HG03280 (cell line): ENCODE measurements around the gene CDC14B.

Source experiments
- ATAC-seq: cut with Tn5 transposase; IDR thresholded peaks from one replicate; pipeline ENCODE4 v1.9.1; 2021; ENCODE audit warnings: mild to moderate bottlenecking, moderate library complexity; ENCODE audit not compliant: unreplicated experiment

The CDC14B gene

GRCh38 chr9:96489482-96489979 is 130.1 kb downstream of the CDC14B start:
- ATAC-seq = no peak

GRCh38 chr9:96487949-96488348 is 131.7 kb downstream of the CDC14B start:
- ATAC-seq = no peak

- ATAC-seq = no peak
Measured at GRCh38 chr9:96487029-96487396, 132.6 kb downstream of the CDC14B start.

DNA sequence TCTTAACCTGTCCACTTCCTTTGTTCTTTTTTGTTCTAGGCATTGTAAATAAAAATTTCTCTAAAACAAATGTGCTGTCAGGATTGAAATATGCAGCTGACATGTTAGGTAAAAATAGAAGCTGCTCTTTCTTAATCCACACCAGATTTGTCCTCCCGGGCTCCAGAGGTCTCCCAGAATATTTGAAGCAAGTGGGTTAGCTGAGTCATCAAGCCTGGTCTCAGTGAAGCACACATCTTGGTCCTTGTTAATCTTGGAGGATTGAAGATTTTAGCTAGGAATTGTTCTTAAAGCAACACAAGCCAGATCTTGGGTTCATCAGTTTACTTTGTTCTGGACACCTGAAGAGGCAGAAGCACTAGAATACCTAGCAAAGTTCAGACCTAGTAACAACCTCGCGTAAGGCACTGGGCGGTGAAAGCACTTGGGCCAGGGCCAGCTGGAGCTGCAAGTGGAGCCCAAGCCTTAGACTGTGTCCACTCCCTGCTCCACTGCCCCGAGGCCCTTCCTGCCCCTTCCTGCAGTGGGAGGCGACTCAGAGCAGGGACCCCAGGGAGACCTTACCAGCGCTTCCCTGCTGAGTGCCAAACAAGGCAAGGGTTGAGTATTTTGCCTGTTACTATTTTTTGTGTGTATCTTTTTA is 133.1 kb downstream of the CDC14B start:
- no peak for ATAC-seq

GRCh38 chr9:96485280-96485679 is 134.4 kb downstream of the CDC14B start:
- ATAC-seq = no peak

- ATAC-seq = peak; percentile 93
Measured at GRCh38 chr9:96484521-96484931, 135.1 kb downstream of the CDC14B start.

GRCh38 chr9:96483733-96484390 is 135.8 kb downstream of the CDC14B start:
- ATAC-seq = no peak

DNA sequence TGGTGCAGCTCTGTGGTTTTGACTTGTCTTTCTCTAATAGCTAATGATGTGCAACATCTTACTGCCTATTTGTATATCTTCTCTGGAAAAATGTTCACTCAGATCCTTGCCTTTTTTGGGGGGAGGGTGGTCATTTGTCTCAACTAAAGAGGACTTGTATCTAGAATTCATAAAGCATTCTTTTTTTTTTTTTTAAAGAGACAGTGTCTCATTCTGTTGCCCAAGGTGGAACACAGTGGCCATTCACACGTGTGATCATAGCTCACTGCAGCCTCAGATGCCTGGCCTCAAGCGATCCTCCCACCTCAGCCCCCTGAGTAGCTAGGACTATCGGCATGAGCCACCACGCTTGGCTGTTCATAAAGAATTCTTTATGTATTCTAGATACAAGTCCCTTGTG is 136.4 kb downstream of the CDC14B start:
- ATAC-seq = no peak

DNA sequence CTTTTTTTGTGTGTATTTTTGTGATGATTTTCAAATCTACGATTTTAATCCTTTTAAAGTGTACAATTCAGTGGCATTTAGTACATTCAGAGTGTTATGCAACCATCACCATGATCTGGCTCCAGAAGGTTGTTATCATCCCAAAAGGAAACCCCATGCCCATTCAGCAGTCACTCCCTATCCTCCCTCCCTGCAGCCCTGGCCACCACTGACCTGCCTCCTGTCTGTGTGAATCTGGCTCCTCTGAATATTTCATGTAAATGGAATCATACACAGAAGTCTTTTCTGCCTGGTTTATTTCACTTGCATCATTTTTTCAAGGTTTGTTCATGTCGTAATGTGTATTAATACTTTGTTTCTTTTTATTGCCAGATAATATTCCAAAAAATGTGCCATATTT is 137.2 kb downstream of the CDC14B start:
- ATAC-seq = no peak

DNA sequence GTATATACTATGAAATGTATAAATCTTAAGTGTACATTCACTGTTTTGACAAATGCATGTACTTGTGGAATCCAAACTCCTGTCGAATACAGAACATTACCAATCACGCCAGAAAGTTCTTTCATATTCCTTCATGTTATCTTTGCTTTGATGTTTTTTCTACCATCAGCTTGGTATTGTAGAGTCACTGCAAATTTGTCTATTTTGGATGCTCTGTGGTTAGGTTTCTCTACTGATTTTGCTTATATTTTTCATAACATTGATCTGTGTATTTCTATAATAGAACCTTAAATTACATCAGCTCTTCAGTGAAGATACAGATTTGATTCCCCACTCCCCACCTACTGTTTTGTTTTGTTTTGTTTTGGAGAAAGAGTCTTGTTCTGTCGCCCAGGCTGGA is 138.9 kb downstream of the CDC14B start:
- no peak for ATAC-seq

- peak; percentile 73 for ATAC-seq
Measured at GRCh38 chr9:96478829-96479371, 140.7 kb downstream of the CDC14B start.

GRCh38 chr9:96476591-96476990 is 143.1 kb downstream of the CDC14B start:
- ATAC-seq = no peak

GRCh38 chr9:96476013-96476412 is 143.6 kb downstream of the CDC14B start:
- ATAC-seq = no peak

GRCh38 chr9:96467784-96468183 is 151.9 kb downstream of the CDC14B start:
- ATAC-seq = no peak

GRCh38 chr9:96464426-96464825 is 155.2 kb downstream of the CDC14B start:
- no peak for ATAC-seq

- no peak for ATAC-seq
Measured at GRCh38 chr9:96462541-96462940, 157.1 kb downstream of the CDC14B start.

GRCh38 chr9:96461336-96461735 is 158.3 kb downstream of the CDC14B start:
- ATAC-seq = no peak

DNA sequence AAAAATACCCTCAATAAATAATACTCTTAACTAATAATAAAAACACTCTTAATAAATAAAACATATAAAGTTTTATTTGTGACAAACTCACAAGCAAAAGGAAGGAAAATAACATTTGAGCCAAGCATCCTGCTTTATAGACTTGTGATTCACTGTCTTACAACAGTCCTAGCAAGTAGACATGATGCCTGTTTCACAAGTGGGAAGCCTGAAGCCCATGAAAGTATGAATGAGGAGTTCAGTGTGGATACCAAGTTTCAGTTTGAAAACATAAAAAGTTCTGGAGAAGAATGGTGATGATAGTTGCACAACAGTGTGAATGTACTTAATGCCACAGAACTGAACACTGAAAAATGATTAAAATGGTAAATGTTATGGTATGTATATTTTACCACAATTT is 158.8 kb downstream of the CDC14B start:
- ATAC-seq = no peak

DNA sequence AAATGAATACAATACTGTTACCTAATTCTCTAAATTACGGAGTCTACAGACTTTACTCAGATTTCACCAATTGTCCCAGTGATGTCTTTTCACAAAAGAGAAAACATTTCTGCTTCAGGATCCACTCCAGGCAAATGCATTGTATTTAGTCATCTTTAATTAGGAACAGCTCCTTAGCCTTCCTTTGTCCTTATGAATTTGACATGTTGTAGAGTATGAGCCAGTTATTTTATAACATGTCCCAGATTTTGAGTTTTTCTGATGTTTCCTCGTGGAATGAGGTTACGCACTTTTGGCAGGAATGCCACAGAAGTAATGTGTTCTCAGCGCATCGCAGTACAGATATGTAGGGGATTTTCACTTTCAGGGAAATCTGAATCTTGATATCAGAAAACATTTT is 159.2 kb downstream of the CDC14B start:
- no peak for ATAC-seq

GRCh38 chr9:96459268-96460007 is 160.2 kb downstream of the CDC14B start:
- ATAC-seq = no peak

DNA sequence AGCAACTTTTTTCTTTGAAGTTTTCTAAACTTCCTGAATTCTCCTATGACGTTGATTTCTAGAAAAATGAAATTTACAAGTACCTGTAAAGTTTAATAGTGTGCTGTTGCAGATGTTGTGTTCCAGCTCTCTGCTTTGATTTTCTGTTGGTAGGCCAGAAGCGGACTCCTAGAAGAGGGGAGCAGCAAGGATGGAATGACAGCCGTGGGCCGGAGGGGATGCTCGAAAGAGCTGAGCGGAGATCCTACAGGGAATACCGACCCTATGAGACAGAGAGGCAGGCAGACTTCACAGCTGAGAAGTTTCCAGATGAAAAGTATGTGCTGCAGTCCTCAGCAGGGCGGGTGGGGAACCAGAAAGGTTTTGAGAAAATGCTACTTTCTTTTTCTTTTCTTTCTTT is 161.4 kb downstream of the CDC14B start:
- ATAC-seq = no peak

DNA sequence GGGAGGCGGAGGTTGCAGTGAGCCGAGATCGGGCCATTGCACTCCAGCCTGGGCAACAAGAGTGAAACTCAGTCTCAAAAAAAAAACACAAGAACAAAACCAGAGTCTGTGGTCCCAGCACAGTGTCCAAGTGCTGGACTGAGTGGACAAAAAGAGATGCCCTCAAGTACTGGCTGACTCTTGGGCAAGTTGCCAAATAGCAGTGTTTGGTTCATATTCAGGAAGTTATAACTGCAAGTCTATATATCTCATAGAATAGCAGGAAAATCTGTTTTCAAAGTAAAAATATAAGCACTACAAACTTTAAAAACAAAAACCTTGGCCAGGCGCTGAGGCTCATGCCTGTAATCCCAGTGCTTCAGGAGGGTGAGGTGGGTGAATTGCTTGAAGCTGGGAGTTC is 162.4 kb downstream of the CDC14B start:
- no peak for ATAC-seq
